ENCODE measurements around the gene NAA60.

Gene NAA60

GRCh38 chr16:3514621-3515020, 71.1 kb downstream of the NAA60 start:
- Histone ChIP-seq H3K27ac (ENCODE audit: low read depth, low read length, poor library complexity, severe bottlenecking) (no peak overlapping the region), H3K4me2 (ENCODE audit: low read length) (no peak overlapping the region)
- TF ChIP-seq EZH2 (IDR thresholded peaks at IDR 0.05; ENCODE audit: borderline replicate concordance, low read length), result no peak
- no peak for TF ChIP-seq CTCF (IDR thresholded peaks at IDR 0.05; ENCODE audit: low read length)

GRCh38 chr16:3515897-3516296, 72.4 kb downstream of the NAA60 start:
- no peak overlapping the region for H2AFZ ChIP-seq (ENCODE audit: low read length)
- no peaks in the 10 kb centered on the region for H3K27me3 ChIP-seq (ENCODE audit: insufficient read depth, low read length)
- H3K27ac ChIP-seq (ENCODE audit: low read depth, low read length, poor library complexity, severe bottlenecking), result no peak overlapping the region
- no peaks in the 10 kb centered on the region for H3K79me2 ChIP-seq (ENCODE audit: insufficient read depth, low read length)
- H3K4me1 ChIP-seq (ENCODE audit: insufficient read depth, low read length, severe bottlenecking), result no peaks in the 10 kb centered on the region
- H3K4me3 ChIP-seq (ENCODE audit: low read depth, low read length, poor library complexity, severe bottlenecking), result no peak overlapping the region
- no peaks in the 10 kb centered on the region for H4K20me1 ChIP-seq (ENCODE audit: insufficient read depth, low read length)
- H3K9me2 ChIP-seq (ENCODE audit: low read depth, low read length), result no peaks in the 10 kb centered on the region
- no peaks in the 10 kb centered on the region for H3F3A ChIP-seq (ENCODE audit: insufficient read depth, low read length)
- H3K4me2 ChIP-seq (ENCODE audit: low read length), result no peak overlapping the region
- TF ChIP-seq CTCF (IDR thresholded peaks at IDR 0.05; ENCODE audit: low read length) (no peak), EZH2 (IDR thresholded peaks at IDR 0.05; ENCODE audit: borderline replicate concordance, low read length) (no peak)
- H3K9me3 ChIP-seq (ENCODE audit: low read length), result no peaks in the 10 kb centered on the region
- no peak overlapping the region for H3K9ac ChIP-seq (ENCODE audit: low read length)
- peaks cover 4% of the 10 kb centered on the region for H3K36me3 ChIP-seq (ENCODE audit: insufficient read depth, low read length)

More at GRCh38 chr16:3514621-3515020, 71.1 kb downstream of the NAA60 start:
- Histone ChIP-seq H3K27me3 (ENCODE audit: insufficient read depth, low read length) (no peaks in the 10 kb centered on the region), H3K9ac (ENCODE audit: low read length) (no peak overlapping the region), H3K4me3 (ENCODE audit: low read depth, low read length, poor library complexity, severe bottlenecking) (no peak overlapping the region), H3K36me3 (ENCODE audit: insufficient read depth, low read length) (peaks cover 4% of the 10 kb centered on the region), H2AFZ (ENCODE audit: low read length) (no peak overlapping the region), H4K20me1 (ENCODE audit: insufficient read depth, low read length) (no peaks in the 10 kb centered on the region), H3K9me3 (ENCODE audit: low read length) (no peaks in the 10 kb centered on the region), H3K79me2 (ENCODE audit: insufficient read depth, low read length) (no peaks in the 10 kb centered on the region), H3K4me1 (ENCODE audit: insufficient read depth, low read length, severe bottlenecking) (peaks cover 4% of the 10 kb centered on the region), H3K9me2 (ENCODE audit: low read depth, low read length) (no peaks in the 10 kb centered on the region), H3F3A (ENCODE audit: insufficient read depth, low read length) (no peaks in the 10 kb centered on the region)

- H3K36me3 ChIP-seq (ENCODE audit: insufficient read depth, low read length), result peaks cover 4% of the 10 kb centered on the region; the same call in 1 of the 2 replicates
- H3K79me2 ChIP-seq (ENCODE audit: insufficient read depth, low read length), result no peaks in the 10 kb centered on the region
- no peak overlapping the region for H2AFZ ChIP-seq (ENCODE audit: low read length)
Observed at GRCh38 chr16:3518292-3518985, 75.0 kb downstream of the NAA60 start.

More at GRCh38 chr16:3518292-3518985, 75.0 kb downstream of the NAA60 start:
- H3K4me3 ChIP-seq (ENCODE audit: low read depth, low read length, poor library complexity, severe bottlenecking), result no peak overlapping the region
- no peaks in the 10 kb centered on the region for H3F3A ChIP-seq (ENCODE audit: insufficient read depth, low read length)
- no peaks in the 10 kb centered on the region for H4K20me1 ChIP-seq (ENCODE audit: insufficient read depth, low read length)
- TF ChIP-seq EZH2 (IDR thresholded peaks at IDR 0.05; ENCODE audit: borderline replicate concordance, low read length) (no peak), CTCF (IDR thresholded peaks at IDR 0.05; ENCODE audit: low read length) (no peak)
- H3K4me1 ChIP-seq (ENCODE audit: insufficient read depth, low read length, severe bottlenecking), result no peaks in the 10 kb centered on the region
- H3K4me2 ChIP-seq (ENCODE audit: low read length), result no peak overlapping the region
- no peaks in the 10 kb centered on the region for H3K9me3 ChIP-seq (ENCODE audit: low read length)
- no peaks in the 10 kb centered on the region for H3K27me3 ChIP-seq (ENCODE audit: insufficient read depth, low read length)
- no peak overlapping the region for H3K9ac ChIP-seq (ENCODE audit: low read length)
- no peaks in the 10 kb centered on the region for H3K9me2 ChIP-seq (ENCODE audit: low read depth, low read length)
- H3K27ac ChIP-seq (ENCODE audit: low read depth, low read length, poor library complexity, severe bottlenecking), result no peak overlapping the region

Measured in OCI-LY1 (cell line).